Astrocyte (in vitro differentiated cells and primary cell): ENCODE data around the gene AP1B1. TPM values are rescaled to one million over a fixed set of nuclear protein-coding genes. Genes with fewer than 3 reads are reported as not detected.
A peak's percentile ranks its signal among the peaks of the same experiment; 100 is the strongest.

Experiments used
- DNase-seq: peaks from one replicate; pipeline ENCODE4 v3.0.0-alpha.2; 2010; ENCODE audit warnings: low read depth
- FAIRE-seq: peaks from 2 replicates; lab custom pipeline; 2011; peaks lifted over from hg19 to GRCh38; lab: Jason Lieb, UNC
- H2AFZ ChIP-seq: 2 replicates; pipeline ENCODE4 v1.6.0; 2012; ENCODE audit warnings: low read depth, low read length, inconsistent platforms
- H3K27ac ChIP-seq: 2 replicates; pipeline ENCODE4 v1.5.1; 2011; ENCODE audit warnings: low read depth, low read length, inconsistent platforms
- H3K27me3 ChIP-seq: 2 replicates; pipeline ENCODE4 v1.6.0; 2011; ENCODE audit warnings: low read length, inconsistent platforms; ENCODE audit not compliant: insufficient read depth
- H3K36me3 ChIP-seq: 2 replicates; pipeline ENCODE4 v1.5.1; 2011; ENCODE audit warnings: low read length, inconsistent platforms; ENCODE audit not compliant: insufficient read depth
- H3K4me1 ChIP-seq: 2 replicates; pipeline ENCODE4 v1.5.1; 2011; ENCODE audit warnings: low read length, inconsistent platforms; ENCODE audit not compliant: insufficient read depth
- H3K4me2 ChIP-seq: 2 replicates; pipeline ENCODE4 v1.6.0; 2012; ENCODE audit warnings: low read length, inconsistent platforms
- H3K4me3 ChIP-seq: 2 replicates; pipeline ENCODE4 v1.5.1; 2011; ENCODE audit warnings: low read depth, mild to moderate bottlenecking, low read length, inconsistent platforms; ENCODE audit not compliant: insufficient read depth
- H3K79me2 ChIP-seq: 2 replicates; pipeline ENCODE4 v1.6.0; 2012; ENCODE audit warnings: mild to moderate bottlenecking, low read length, inconsistent platforms; ENCODE audit not compliant: insufficient read depth
- H3K9ac ChIP-seq: 2 replicates; pipeline ENCODE4 v1.6.0; 2012; ENCODE audit warnings: mild to moderate bottlenecking, low read length, inconsistent platforms
- H3K9me3 ChIP-seq: 2 replicates; pipeline ENCODE4 v1.5.1; 2012; ENCODE audit warnings: low read depth, mild to moderate bottlenecking, low read length, inconsistent platforms; ENCODE audit not compliant: insufficient read depth
- H4K20me1 ChIP-seq: 2 replicates; pipeline ENCODE4 v1.6.0; 2012; ENCODE audit warnings: low read length, inconsistent platforms; ENCODE audit not compliant: insufficient read depth
- H3K27ac Mint-ChIP-seq: one replicate; pipeline ENCODE4 v1.8.0; 2021; ENCODE audit warnings: mild to moderate bottlenecking, mixed read lengths; ENCODE audit not compliant: unreplicated experiment
- H3K27me3 Mint-ChIP-seq: one replicate; pipeline ENCODE4 v1.8.0; 2021; ENCODE audit warnings: low read depth, mixed read lengths; ENCODE audit not compliant: unreplicated experiment
- H3K36me3 Mint-ChIP-seq: one replicate; pipeline ENCODE4 v1.8.0; 2021; ENCODE audit warnings: low read depth, mixed read lengths; ENCODE audit not compliant: unreplicated experiment
- H3K4me1 Mint-ChIP-seq: one replicate; pipeline ENCODE4 v1.8.0; 2021; ENCODE audit warnings: low read depth, mixed read lengths; ENCODE audit not compliant: unreplicated experiment
- H3K4me3 Mint-ChIP-seq: one replicate; pipeline ENCODE4 v1.8.0; 2021; ENCODE audit warnings: mild to moderate bottlenecking, moderate library complexity, mixed read lengths; ENCODE audit not compliant: unreplicated experiment
- H3K9me3 Mint-ChIP-seq: one replicate; pipeline ENCODE4 v1.8.0; 2021; ENCODE audit warnings: mild to moderate bottlenecking, mixed read lengths; ENCODE audit not compliant: unreplicated experiment
- EZH2 ChIP-seq: IDR thresholded peaks from 2 replicates; pipeline ENCODE4 v1.6.1; 2012; ENCODE audit warnings: mild to moderate bottlenecking, low read length, inconsistent platforms; ENCODE audit not compliant: insufficient read depth
- total RNA-seq: library from RNA; stranded (reverse); gene quantifications from 2 replicates; pipeline ENCODE4 v1.2.1, GENCODE V29; 2021
- TF ChIP-seq, protein P1 (sequence below): IDR thresholded peaks from 2 replicates; pipeline ENCODE4 v1.5.1; 2011; ENCODE audit warnings: low read depth, mild to moderate bottlenecking, inconsistent platforms, low read length, moderate library complexity; ENCODE audit not compliant: insufficient read depth

Gene AP1B1
- total RNA-seq, 1 donor from 2014 or later, result 69.5 TPM

- H3K27ac Mint-ChIP-seq, result no peak overlapping the region
Measured at GRCh38 chr22:29319072-29319471, 69.3 kb downstream of the AP1B1 start.

DNA sequence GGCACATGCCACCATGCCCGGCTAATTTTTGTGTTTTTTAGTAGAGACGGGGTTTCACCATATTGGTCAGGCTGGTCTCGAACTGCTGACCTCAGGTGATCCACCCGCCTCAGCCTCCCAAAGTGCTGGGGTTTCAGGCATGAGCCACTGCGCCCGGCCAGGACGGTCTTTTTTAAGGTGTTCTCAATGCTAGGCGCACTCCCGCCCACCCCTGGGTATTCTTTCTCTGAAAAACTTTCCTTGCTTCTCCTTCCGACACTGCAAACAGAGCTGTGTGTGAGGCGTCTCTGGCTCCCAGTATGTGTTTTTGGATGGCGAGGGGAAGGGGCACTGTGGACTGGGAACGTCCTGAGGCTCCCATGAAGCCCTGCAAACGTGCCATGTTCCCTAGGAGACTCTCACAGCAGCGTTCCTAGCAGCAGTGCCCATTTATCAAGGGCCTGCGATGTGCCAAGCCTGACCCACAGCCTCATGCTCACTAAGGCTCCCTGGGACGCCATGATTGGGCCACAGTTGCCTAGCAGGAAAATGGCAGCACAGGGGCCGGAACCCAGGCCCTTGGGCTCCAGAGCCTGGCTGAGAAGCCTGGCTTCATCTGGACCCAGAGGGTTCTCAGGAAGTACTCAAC is 70.4 kb downstream of the AP1B1 start:
- Histone ChIP-seq H3K27ac (no peak overlapping the region), H4K20me1 (peaks cover 12% of the 10 kb centered on the region), H3K27me3 (peaks cover 33% of the 10 kb centered on the region), H3K4me1 (peaks cover 7% of the 10 kb centered on the region), H3K9me3 (no peaks in the 10 kb centered on the region), H3K4me3 (no peak overlapping the region), H3K79me2 (no peaks in the 10 kb centered on the region), H3K4me2 (no peak overlapping the region), H3K9ac (no peak overlapping the region), H2AFZ (no peak overlapping the region), H3K36me3 (no peaks in the 10 kb centered on the region)
- H3K36me3 Mint-ChIP-seq, result peaks cover 8% of the 10 kb centered on the region
- FAIRE-seq (no peak), DNase-seq (no peak)
- no peak overlapping the region for H3K4me3 Mint-ChIP-seq
- no peaks in the 10 kb centered on the region for H3K9me3 Mint-ChIP-seq
- H3K4me1 Mint-ChIP-seq, result peaks cover 4% of the 10 kb centered on the region
- peaks cover 32% of the 10 kb centered on the region for H3K27me3 Mint-ChIP-seq
- no peak for TF ChIP-seq EZH2
- TF ChIP-seq, protein P1, sequence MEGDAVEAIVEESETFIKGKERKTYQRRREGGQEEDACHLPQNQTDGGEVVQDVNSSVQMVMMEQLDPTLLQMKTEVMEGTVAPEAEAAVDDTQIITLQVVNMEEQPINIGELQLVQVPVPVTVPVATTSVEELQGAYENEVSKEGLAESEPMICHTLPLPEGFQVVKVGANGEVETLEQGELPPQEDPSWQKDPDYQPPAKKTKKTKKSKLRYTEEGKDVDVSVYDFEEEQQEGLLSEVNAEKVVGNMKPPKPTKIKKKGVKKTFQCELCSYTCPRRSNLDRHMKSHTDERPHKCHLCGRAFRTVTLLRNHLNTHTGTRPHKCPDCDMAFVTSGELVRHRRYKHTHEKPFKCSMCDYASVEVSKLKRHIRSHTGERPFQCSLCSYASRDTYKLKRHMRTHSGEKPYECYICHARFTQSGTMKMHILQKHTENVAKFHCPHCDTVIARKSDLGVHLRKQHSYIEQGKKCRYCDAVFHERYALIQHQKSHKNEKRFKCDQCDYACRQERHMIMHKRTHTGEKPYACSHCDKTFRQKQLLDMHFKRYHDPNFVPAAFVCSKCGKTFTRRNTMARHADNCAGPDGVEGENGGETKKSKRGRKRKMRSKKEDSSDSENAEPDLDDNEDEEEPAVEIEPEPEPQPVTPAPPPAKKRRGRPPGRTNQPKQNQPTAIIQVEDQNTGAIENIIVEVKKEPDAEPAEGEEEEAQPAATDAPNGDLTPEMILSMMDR, result no peak
- H3K27ac Mint-ChIP-seq, result no peak overlapping the region

More at GRCh38 chr22:29319072-29319471, 69.3 kb downstream of the AP1B1 start:
- Histone ChIP-seq H3K27me3 (peaks cover 22% of the 10 kb centered on the region), H3K79me2 (no peaks in the 10 kb centered on the region), H3K36me3 (no peaks in the 10 kb centered on the region), H3K27ac (no peak overlapping the region), H3K9ac (no peak overlapping the region), H3K4me2 (no peak overlapping the region), H2AFZ (no peak overlapping the region), H3K4me3 (no peak overlapping the region), H3K4me1 (peaks cover 2% of the 10 kb centered on the region), H4K20me1 (peaks cover 5% of the 10 kb centered on the region), H3K9me3 (no peaks in the 10 kb centered on the region)
- Mint-ChIP-seq H3K4me1 (peaks cover 4% of the 10 kb centered on the region), H3K36me3 (peaks cover 5% of the 10 kb centered on the region), H3K27me3 (peaks cover 23% of the 10 kb centered on the region), H3K9me3 (no peaks in the 10 kb centered on the region), H3K4me3 (no peak overlapping the region)
- FAIRE-seq (no peak), DNase-seq (no peak)
- no peak for TF ChIP-seq EZH2
- TF ChIP-seq, protein P1, result no peak

GRCh38 chr22:29316141-29316828 is 72.1 kb downstream of the AP1B1 start:
- DNase-seq (no peak), FAIRE-seq (no peak)
- TF ChIP-seq, protein P1, result no peak
- TF ChIP-seq EZH2, result no peak
- H3K27me3 Mint-ChIP-seq, result peaks cover 32% of the 10 kb centered on the region
- no peaks in the 10 kb centered on the region for H3K9me3 Mint-ChIP-seq
- Histone ChIP-seq H3K4me2 (peak overlapping the region; percentile 75), H2AFZ (no peak overlapping the region), H3K4me1 (peaks cover 14% of the 10 kb centered on the region), H3K9me3 (no peaks in the 10 kb centered on the region), H3K36me3 (no peaks in the 10 kb centered on the region), H3K27ac (no peak overlapping the region), H3K27me3 (peaks cover 34% of the 10 kb centered on the region), H3K79me2 (no peaks in the 10 kb centered on the region), H3K4me3 (no peak overlapping the region), H3K9ac (no peak overlapping the region), H4K20me1 (peaks cover 25% of the 10 kb centered on the region)
- H3K4me1 Mint-ChIP-seq, result peaks cover 4% of the 10 kb centered on the region
- peak overlapping the region; percentile 23 for H3K4me3 Mint-ChIP-seq
- peaks cover 11% of the 10 kb centered on the region for H3K36me3 Mint-ChIP-seq
- no peak overlapping the region for H3K27ac Mint-ChIP-seq
